Psoas muscle (tissue), 8 donors: ENCODE measurements around the gene PIM3. TPM values are rescaled to one million over a fixed set of nuclear protein-coding genes. Genes with fewer than 3 reads are reported as not detected.

Experiments used
- ATAC-seq, 4 donors: fragments of 200-7000 bp; cut with Tn5 transposase; one replicate each; pipeline ENCODE4 v1.9.1; 2020; ENCODE audit warnings: moderate library complexity in 3 of 4, mild to moderate bottlenecking in 2 of 4
- DNase-seq, 2 donors: peaks; one replicate each; pipeline ENCODE4 v3.0.0-alpha.2; 2020
- H3K27ac ChIP-seq: fragments of 200-600 bp; one replicate; pipeline ENCODE4 v1.8.0; 2022
- H3K27me3 ChIP-seq, 3 donors: fragments of 200-600 bp in 1 of 3; one replicate each; pipeline versions ENCODE4 v1.6.1 to v1.8.0; 2013 to 2022; ENCODE audit warnings: low read length in 2 of 3, mild to moderate bottlenecking in 2 of 3, moderate library complexity in 1 of 3; ENCODE audit not compliant: insufficient read depth in 3 of 3
- H3K36me3 ChIP-seq, 2 donors: fragments of 200-600 bp in 1 of 2; one replicate each; pipeline versions ENCODE4 v1.6.1 to v1.8.0; 2013 to 2022; ENCODE audit warnings: low read depth in 1 of 2, mild to moderate bottlenecking in 1 of 2, moderate library complexity in 1 of 2; ENCODE audit not compliant: insufficient read depth in 1 of 2
- H3K4me1 ChIP-seq: fragments of 200-600 bp; one replicate; pipeline ENCODE4 v1.8.0; 2022
- H3K4me3 ChIP-seq: fragments of 200-600 bp; one replicate; pipeline ENCODE4 v1.8.0; 2022; ENCODE audit warnings: mild to moderate bottlenecking
- H3K9me3 ChIP-seq: fragments of 200-600 bp; one replicate; pipeline ENCODE4 v1.8.0; 2022
- WGBS, 3 donors: extraction: QIAGEN DNeasy Blood & Tissue Kit; methylation state at CpG; one replicate each; pipeline versions ENCODE4 v1.1.6 to v1.1.7; 2013; 5-methylcytosine and 5-hydroxymethylcytosine counted together
- intact Hi-C, 2 donors: fragments of 100-400 bp; cut with DNase I; formaldehyde crosslinking; loops; one replicate each; pipeline versions ENCODE4 v1.11.0 to v1.14.2; 2022
- polyA plus RNA-seq, 3 donors: library from polyadenylated mRNA; stranded (reverse); fragments of 200-250 nt; gene quantifications; one replicate each; pipeline ENCODE4 v1.2.3, GENCODE V29; 2013
- total RNA-seq, 4 donors: library from RNA; stranded (reverse); fragmentation: NEBNext Ultra II Directional in 2 of 4; extraction: Animal tissue kit (Norgen Biotek cat#: 25700) in 2 of 4; gene quantifications; one replicate each; pipeline versions ENCODE4 v1.2.1 to v1.2.4, GENCODE V29; 2021 to 2023
- TF ChIP-seq, protein P1 (sequence below): fragments of 200-600 bp; IDR thresholded peaks from one replicate; pipeline ENCODE4 v1.8.0; 2022; ENCODE audit warnings: antibody characterized with exemption
- donor health status: healthy with polysubstance abuse.
- donor health status: DM: no; HTN: no; CAD: no; lungs with moderate emphysema.
- donor health status: Bipolar disorder and iron deficiency.
- donor health status: healthy.
- donor health status: DM: yes; HTN: yes; CAD: no.
- donor health status: DM: no; HTN: no; CAD: no.
- donor health status: DM: no; HTN: no; CAD: no.
- donor health status: DM: yes; HTN: yes; CAD: no.

Gene PIM3
- total and polyA plus RNA-seq, 7 donors = 40.5 to 128 (median 79.0) TPM

DNA sequence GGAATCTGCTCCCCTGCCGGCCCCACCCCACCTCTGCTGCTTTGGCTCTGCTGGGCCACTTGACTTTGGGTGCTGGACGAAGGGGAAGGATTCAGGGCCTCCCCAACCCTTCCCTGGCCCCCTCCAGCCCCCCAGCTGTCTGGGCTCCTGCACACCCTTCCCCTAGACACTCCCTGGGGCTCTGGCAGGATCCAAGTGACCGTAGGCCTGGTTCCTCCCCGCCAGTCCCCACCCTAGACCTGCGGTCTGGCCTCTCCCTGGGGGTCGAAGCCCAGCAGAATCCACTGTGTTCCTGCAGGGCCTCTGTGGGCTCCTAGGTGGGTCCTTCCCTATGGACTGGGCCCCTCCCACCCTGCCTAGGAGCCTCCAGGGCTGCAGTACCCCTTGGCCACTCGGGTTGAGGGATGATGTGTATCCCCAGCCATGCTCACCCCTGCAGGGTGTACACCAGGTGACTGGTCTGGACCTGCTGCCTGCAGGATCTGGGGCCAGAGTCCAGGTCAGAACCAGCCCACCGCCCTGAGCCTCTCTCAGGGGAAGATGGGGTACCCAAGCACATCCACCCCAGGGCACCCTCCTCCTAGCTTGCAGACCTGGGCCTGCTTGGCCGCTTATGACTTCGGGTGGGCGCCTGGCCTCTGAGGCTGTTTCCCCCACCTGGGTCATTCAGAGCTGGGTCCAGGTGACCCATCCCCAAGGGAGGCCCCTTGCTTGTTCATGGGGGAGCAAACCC is 5.6 kb downstream of the PIM3 start:
- DNase-seq (peak; percentile 17 to 61), ATAC-seq (no peak)
- Histone ChIP-seq H3K27me3 (no peaks in the 10 kb centered on the region), H3K36me3 (peaks cover 9 to 23% of the 10 kb centered on the region in 2 donors), H3K4me1 (peaks cover 68% of the 10 kb centered on the region), H3K27ac (peak overlapping the region; percentile 97), H3K4me3 (peak overlapping the region; percentile 59), H3K9me3 (no peaks in the 10 kb centered on the region)
- intact Hi-C loops = no loop called here
- TF ChIP-seq, protein P1, sequence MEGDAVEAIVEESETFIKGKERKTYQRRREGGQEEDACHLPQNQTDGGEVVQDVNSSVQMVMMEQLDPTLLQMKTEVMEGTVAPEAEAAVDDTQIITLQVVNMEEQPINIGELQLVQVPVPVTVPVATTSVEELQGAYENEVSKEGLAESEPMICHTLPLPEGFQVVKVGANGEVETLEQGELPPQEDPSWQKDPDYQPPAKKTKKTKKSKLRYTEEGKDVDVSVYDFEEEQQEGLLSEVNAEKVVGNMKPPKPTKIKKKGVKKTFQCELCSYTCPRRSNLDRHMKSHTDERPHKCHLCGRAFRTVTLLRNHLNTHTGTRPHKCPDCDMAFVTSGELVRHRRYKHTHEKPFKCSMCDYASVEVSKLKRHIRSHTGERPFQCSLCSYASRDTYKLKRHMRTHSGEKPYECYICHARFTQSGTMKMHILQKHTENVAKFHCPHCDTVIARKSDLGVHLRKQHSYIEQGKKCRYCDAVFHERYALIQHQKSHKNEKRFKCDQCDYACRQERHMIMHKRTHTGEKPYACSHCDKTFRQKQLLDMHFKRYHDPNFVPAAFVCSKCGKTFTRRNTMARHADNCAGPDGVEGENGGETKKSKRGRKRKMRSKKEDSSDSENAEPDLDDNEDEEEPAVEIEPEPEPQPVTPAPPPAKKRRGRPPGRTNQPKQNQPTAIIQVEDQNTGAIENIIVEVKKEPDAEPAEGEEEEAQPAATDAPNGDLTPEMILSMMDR = no peak
- 78 to 83% (median 82%) methylated on average over 11 of the region's 11 CpGs for WGBS, 3 donors

DNA sequence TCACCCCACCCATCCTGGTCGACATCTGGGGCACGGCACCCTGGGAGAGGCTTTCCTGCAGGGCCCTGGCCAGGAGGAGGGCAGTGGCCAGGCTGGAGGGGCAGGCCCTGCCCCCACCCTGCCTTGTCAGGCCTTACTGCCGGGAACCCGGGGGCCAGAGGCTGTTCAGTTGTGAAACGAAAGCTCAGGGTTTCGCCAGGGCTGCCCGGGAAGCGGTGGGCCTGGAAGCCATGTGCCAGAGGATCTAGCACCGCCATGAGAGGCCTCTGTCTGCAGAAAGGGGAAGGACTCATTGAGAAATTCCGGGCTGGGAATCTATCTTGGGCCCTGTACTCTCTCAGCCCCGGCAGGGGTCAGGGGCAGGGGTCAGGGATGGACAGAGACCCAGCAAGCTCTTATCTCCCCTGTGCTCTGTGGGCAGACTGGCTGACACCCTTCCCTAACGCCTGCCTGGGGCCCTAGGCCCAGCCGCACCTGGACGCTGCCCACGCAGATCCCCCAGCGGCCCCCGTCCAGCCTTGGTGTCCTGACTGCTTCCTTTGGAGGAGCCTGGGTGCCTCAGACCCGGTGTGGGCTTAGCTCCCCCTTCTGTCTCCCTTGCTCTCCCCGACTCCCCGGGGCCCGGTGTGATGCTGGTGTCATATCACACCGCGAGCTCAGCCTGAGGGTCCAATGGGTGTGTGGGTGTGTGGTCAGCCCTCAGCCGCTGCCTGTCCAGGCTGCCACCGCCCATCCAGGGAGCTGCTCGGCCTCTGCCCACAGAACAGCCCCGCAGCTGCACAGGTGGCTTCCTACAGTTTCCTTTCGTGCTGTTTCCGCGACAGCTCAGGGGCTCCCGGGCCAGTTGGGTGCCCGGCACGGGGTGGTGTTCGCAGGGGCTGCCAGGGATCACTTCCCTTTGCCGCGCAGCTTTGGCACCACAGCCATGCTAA is 6.5 kb downstream of the PIM3 start:
- peaks cover 71% of the 10 kb centered on the region for H3K4me1 ChIP-seq
- no peaks in the 10 kb centered on the region for H3K9me3 ChIP-seq
- peak overlapping the region; percentile 59 for H3K4me3 ChIP-seq
- DNase-seq (peak; percentile 71 to 82), ATAC-seq (peak in 3 of 4 donors; percentile 1 to 14 (median 7))
- TF ChIP-seq, protein P1 = no peak
- H3K27ac ChIP-seq = peak overlapping the region; percentile 97
- peaks cover 9 to 23% of the 10 kb centered on the region in 2 donors for H3K36me3 ChIP-seq
- 24 to 34% (median 26%) methylated on average over 34 to 36 of the region's 36 CpGs for WGBS, 3 donors
- intact Hi-C loops = no loop called here
- H3K27me3 ChIP-seq = no peaks in the 10 kb centered on the region

DNA sequence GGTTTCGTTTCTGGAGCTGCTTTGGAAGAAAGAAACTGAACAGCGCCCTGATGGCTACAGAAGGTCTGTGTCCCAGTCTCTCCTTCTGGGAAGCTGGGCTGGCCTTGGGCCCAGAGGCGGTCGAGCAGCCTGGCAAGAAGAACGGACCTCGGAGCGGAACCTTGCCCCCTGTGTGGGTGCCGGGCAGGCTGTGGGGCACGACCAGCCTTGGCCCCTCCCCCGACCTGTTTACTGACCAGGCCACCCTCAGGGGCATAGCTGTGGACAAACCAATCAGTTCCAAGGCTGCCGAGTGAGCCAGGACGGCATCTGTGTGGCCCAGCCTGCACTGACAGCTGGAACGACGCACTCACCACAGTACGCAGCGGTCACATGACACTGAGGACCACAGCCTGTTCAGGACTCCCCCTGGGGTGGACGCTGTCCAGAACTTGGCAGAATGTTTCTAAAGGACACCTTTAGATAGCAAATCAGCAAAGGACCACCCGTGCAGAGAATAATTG is 7.2 kb downstream of the PIM3 start:
- peaks cover 9 to 20% of the 10 kb centered on the region in 2 donors for H3K36me3 ChIP-seq
- no peaks in the 10 kb centered on the region for H3K9me3 ChIP-seq
- TF ChIP-seq, protein P1 = no peak
- peak overlapping the region; percentile 97 for H3K27ac ChIP-seq
- H3K27me3 ChIP-seq = no peaks in the 10 kb centered on the region
- DNase-seq (peak; percentile 83 to 93), ATAC-seq (peak; percentile 33 to 54 (median 47))
- intact Hi-C loops = no loop called here
- 21 to 23% (median 22%) methylated on average over 13 to 18 of the region's 18 CpGs for WGBS, 3 donors
- peaks cover 71% of the 10 kb centered on the region for H3K4me1 ChIP-seq
- H3K4me3 ChIP-seq = peak overlapping the region; percentile 59

DNA sequence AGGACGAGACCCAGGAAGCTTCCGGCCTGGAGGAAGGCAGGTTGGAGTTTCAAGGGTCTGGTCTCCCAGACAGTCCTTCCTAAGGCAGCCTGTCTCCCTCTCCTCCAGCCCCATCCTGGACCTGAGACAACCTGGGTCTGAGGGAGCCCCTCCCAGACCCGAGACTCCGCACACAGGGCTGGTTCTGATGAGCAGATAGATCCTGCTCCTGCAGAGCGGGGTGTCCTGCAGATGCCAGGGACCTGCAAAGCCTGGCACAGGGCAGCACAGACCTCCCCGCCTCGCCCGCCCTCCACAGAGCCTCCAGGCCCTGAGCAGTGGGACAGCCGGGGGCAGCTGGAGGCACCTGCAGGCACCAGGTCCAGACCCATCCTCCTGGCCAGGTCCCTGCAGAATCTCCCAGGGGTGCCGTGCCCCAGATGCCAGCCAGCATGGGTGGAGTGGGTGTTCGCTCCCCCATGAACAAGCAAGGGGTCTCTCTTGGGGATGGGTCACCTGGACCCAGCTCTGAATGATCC is 7.8 kb downstream of the PIM3 start:
- peaks cover 65% of the 10 kb centered on the region for H3K4me1 ChIP-seq
- ATAC-seq (no peak), DNase-seq (peak; percentile 28 to 60)
- TF ChIP-seq, protein P1 = no peak
- H3K36me3 ChIP-seq = peaks cover 4 to 14% of the 10 kb centered on the region in 2 donors
- no peak overlapping the region for H3K4me3 ChIP-seq
- 90 to 92% (median 91%) methylated on average over 8 to 11 of the region's 11 CpGs for WGBS, 3 donors
- H3K9me3 ChIP-seq = no peaks in the 10 kb centered on the region
- no peaks in the 10 kb centered on the region for H3K27me3 ChIP-seq
- peak overlapping the region; percentile 97 for H3K27ac ChIP-seq
- intact Hi-C loops = no loop called here
